CD4-positive, alpha-beta memory T cell (primary cell): ENCODE measurements around the gene ARPP21. TPM values are rescaled to one million over a fixed set of nuclear protein-coding genes. Genes with fewer than 3 reads are reported as not detected.

Experiments used
- CTCF ChIA-PET: fragments of 350-600 bp; sonication (Branson Sonifier 250); formaldehyde crosslinking; loops from one replicate; lab custom pipeline; 2021; ENCODE audit warnings: inconsistent platforms; ENCODE audit not compliant: partially characterized antibody; lab: Charles Lee
- POLR2A ChIA-PET: fragments of 350-600 bp; sonication (Branson Sonifier 250); formaldehyde crosslinking; loops from one replicate; lab custom pipeline; 2021; ENCODE audit not compliant: partially characterized antibody; lab: Charles Lee
- DNase-seq, 5 donors: peaks; one replicate each; pipeline versions ENCODE4 v3.0.0 to v3.0.0-alpha.2; 2020 to 2022; ENCODE audit warnings: mixed read lengths in 1 of 5
- H3K27ac ChIP-seq: one replicate; pipeline ENCODE4 v1.7.0; 2013; ENCODE audit warnings: low read depth, low read length
- H3K27me3 ChIP-seq: 2 replicates; pipeline ENCODE4 v1.7.0; 2013; ENCODE audit warnings: mild to moderate bottlenecking, low read length, moderate library complexity; ENCODE audit not compliant: insufficient read depth
- H3K36me3 ChIP-seq: 2 replicates; pipeline ENCODE4 v1.7.0; 2013; ENCODE audit warnings: mild to moderate bottlenecking, low read length, moderate library complexity; ENCODE audit not compliant: insufficient read depth
- H3K4me1 ChIP-seq: 2 replicates; pipeline ENCODE4 v1.7.0; 2013; ENCODE audit warnings: mild to moderate bottlenecking, low read length, moderate library complexity; ENCODE audit not compliant: insufficient read depth
- H3K4me3 ChIP-seq, 2 donors: one replicate each; pipeline ENCODE4 v1.7.0; 2013; ENCODE audit warnings: low read length in 2 of 2, mild to moderate bottlenecking in 1 of 2
- H3K9me3 ChIP-seq, 2 donors: one replicate each; pipeline ENCODE4 v1.7.0; 2013; ENCODE audit warnings: low read length in 2 of 2, control low read depth in 1 of 2; ENCODE audit not compliant: control insufficient read depth in 1 of 2
- H3K27ac Mint-ChIP-seq, 7 donors: one replicate each; pipeline ENCODE4 v1.8.0; 2020 to 2021; ENCODE audit warnings: mixed read lengths in 7 of 7, mild to moderate bottlenecking in 6 of 7, inconsistent platforms in 3 of 7, moderate library complexity in 3 of 7
- H3K27me3 Mint-ChIP-seq, 2 donors: one replicate each; pipeline ENCODE4 v1.8.0; 2020 to 2021; ENCODE audit warnings: mixed read lengths in 2 of 2
- H3K36me3 Mint-ChIP-seq, 2 donors: one replicate each; pipeline ENCODE4 v1.8.0; 2020 to 2021; ENCODE audit warnings: mixed read lengths in 2 of 2, inconsistent platforms in 1 of 2, mild to moderate bottlenecking in 1 of 2
- H3K4me1 Mint-ChIP-seq, 4 donors: one replicate each; pipeline ENCODE4 v1.8.0; 2020 to 2021; ENCODE audit warnings: mixed read lengths in 4 of 4, mild to moderate bottlenecking in 1 of 4
- H3K4me3 Mint-ChIP-seq, 8 donors: one replicate each; pipeline ENCODE4 v1.8.0; 2020 to 2021; ENCODE audit warnings: mixed read lengths in 8 of 8, mild to moderate bottlenecking in 7 of 8, moderate library complexity in 6 of 8, inconsistent platforms in 3 of 8
- H3K9me3 Mint-ChIP-seq, 8 donors: one replicate each; pipeline ENCODE4 v1.8.0; 2020 to 2021; ENCODE audit warnings: mixed read lengths in 8 of 8, mild to moderate bottlenecking in 5 of 8, inconsistent platforms in 3 of 8, moderate library complexity in 1 of 8
- intact Hi-C: fragments of 100-400 bp; cut with micrococcal nuclease; formaldehyde crosslinking; loops from one replicate; pipeline ENCODE4 v1.15.1; 2023
- polyA plus RNA-seq, 2 donors: library from polyadenylated mRNA; unstranded; fragments of 300-500 nt; fragmentation: Illumina TruSeq; gene quantifications; one replicate each; pipeline ENCODE4 v1.2.3, GENCODE V29; 2021
- total RNA-seq, 2 experiments: library from RNA; stranded (reverse); gene quantifications; one replicate each; pipeline ENCODE4 v1.2.3, GENCODE V29; 2021

Gene ARPP21
- total and polyA plus RNA-seq, 4 experiments from 2014 or later = not detected

DNA sequence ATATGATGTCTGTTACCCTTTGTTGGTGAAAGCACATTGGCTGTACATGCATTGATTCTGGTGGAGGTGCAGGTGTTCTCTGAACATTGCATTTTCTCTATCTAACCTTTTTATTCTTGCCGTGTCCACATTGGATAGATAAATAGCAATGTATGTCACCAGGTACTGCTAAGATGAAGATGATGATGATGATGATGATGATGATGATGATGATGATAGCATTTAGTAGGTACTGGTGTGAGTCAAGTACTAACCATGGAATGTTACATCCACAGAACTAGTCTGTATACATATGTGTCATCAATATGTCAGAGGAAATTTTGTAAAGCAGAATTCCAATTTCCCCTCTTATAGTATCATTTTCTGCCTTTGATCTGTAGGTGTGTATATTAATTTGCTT is 36.3 kb downstream of the ARPP21 start:
- no peaks in the 10 kb centered on the region for H3K4me1 Mint-ChIP-seq
- CTCF ChIA-PET = no interaction called here

DNA sequence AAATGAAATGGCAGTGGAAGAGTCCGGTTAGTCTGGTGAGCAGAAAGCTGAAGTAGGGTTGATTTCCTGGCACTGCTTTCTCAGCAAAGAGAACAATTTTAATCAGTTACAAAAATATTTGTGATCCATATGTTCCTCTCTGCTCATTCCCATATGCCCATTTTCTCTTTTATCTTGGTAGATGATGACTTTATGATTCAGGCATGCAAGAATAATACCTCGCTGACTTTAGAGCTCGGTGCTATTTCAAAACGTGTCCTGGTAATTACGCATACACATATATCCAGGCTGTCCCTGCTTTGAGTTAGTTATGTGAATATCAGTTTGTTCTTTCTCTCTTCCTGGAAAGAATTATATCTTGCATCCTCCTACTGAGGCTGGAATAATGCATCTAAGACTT is 38.5 kb downstream of the ARPP21 start:
- Histone ChIP-seq H3K36me3 (no peaks in the 10 kb centered on the region), H3K9me3 (no peaks in the 10 kb centered on the region), H3K4me1 (no peaks in the 10 kb centered on the region), H3K27me3 (no peaks in the 10 kb centered on the region), H3K27ac (no peak overlapping the region), H3K4me3 (no peak overlapping the region)
- peaks cover 0 to 4% (median 0%) of the 10 kb centered on the region in 8 donors for H3K9me3 Mint-ChIP-seq
- POLR2A ChIA-PET = no interaction called here
- H3K4me3 Mint-ChIP-seq = no peak overlapping the region
- no peak for DNase-seq
- intact Hi-C loops = no loop called here
- no peak overlapping the region for H3K27ac Mint-ChIP-seq
- no peaks in the 10 kb centered on the region for H3K27me3 Mint-ChIP-seq
- no peaks in the 10 kb centered on the region for H3K36me3 Mint-ChIP-seq
- no peaks in the 10 kb centered on the region for H3K4me1 Mint-ChIP-seq
- CTCF ChIA-PET = no interaction called here

More for the DNA sequence above, 36.3 kb downstream of the ARPP21 start:
- DNase-seq = no peak
- H3K4me3 Mint-ChIP-seq = no peak overlapping the region
- H3K27me3 ChIP-seq = no peaks in the 10 kb centered on the region
- H3K27me3 Mint-ChIP-seq = no peaks in the 10 kb centered on the region
- H3K9me3 ChIP-seq = no peaks in the 10 kb centered on the region
- H3K4me3 ChIP-seq = no peak overlapping the region
- no peaks in the 10 kb centered on the region for H3K36me3 Mint-ChIP-seq
- H3K9me3 Mint-ChIP-seq = peaks cover 0 to 4% (median 0%) of the 10 kb centered on the region in 8 donors
- H3K27ac Mint-ChIP-seq = no peak overlapping the region
- H3K27ac ChIP-seq = no peak overlapping the region
- no peaks in the 10 kb centered on the region for H3K4me1 ChIP-seq
- POLR2A ChIA-PET = no interaction called here
- intact Hi-C loops = no loop called here
- no peaks in the 10 kb centered on the region for H3K36me3 ChIP-seq

DNA sequence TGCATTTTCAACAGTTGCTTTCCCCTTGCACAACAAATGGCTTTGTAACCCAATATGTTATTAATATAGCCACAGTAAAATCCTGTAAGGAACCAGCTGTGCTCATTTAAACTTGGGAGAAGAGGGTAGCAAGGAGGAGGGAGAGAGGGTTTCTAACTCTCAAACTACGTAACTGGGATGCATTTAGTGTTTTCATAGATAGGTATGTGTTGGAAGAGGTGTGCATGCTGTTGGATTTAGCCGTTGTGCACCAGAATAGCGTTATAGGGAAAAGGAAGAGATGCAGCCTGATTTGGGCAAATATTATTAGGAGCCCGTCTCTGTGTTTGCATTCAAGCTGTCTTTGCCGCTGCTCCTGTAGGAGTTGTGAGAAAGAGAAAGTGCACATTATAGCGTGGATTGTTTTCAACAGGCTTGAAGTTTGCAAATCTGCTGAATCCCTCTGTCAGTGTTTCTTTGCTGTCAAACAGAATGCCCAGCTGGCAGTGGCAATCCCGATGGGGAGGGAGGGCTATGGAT is 39.4 kb downstream of the ARPP21 start:
- Mint-ChIP-seq H3K4me1 (no peaks in the 10 kb centered on the region), H3K27me3 (no peaks in the 10 kb centered on the region), H3K9me3 (peaks cover 0 to 4% (median 0%) of the 10 kb centered on the region in 8 donors), H3K36me3 (no peaks in the 10 kb centered on the region), H3K27ac (no peak overlapping the region), H3K4me3 (no peak overlapping the region)
- Histone ChIP-seq H3K27me3 (no peaks in the 10 kb centered on the region), H3K9me3 (no peaks in the 10 kb centered on the region), H3K4me3 (no peak overlapping the region), H3K4me1 (no peaks in the 10 kb centered on the region), H3K36me3 (no peaks in the 10 kb centered on the region), H3K27ac (no peak overlapping the region)
- DNase-seq = no peak
- CTCF ChIA-PET = interaction anchor here (0.6 kb wide), 1 partner anchor 188 kb away, joined by 3 read pairs; no protein-coding TSS in a partner anchor
- intact Hi-C loops = no loop called here
- POLR2A ChIA-PET = no interaction called here

DNA sequence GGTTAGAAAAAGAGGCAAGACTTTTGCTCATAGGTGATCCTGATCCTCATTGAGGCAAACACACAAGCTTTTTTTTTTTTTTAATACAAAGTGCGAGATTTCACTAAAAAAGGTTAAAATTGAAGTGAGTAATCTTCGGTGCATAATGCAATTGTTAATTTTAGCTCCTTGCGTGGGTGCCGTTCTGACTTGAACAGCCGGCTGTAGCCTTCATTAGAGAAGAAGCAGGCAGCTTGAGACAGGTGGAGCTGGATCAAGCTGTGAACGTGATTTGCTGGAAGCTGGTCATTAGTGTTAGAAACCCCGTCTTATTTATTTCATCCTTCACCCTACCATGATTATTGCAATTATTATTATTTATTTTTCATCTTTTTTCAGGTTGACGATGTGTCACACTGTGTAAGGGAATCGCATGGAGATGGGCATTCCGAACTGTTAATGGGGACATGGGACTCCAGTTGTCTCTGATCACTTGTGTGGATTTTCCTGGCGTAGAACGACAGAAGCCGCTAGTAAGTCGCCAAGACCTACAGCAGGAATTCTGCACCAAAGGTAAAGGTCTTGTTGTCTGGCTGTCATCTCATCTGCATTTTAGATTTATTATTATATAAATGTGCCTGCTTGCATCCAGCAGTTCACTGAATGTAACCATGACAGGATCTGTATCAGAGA is 40.2 kb downstream of the ARPP21 start:
- H3K27me3 Mint-ChIP-seq = no peaks in the 10 kb centered on the region
- no peaks in the 10 kb centered on the region for H3K4me1 ChIP-seq
- DNase-seq = no peak
- no peaks in the 10 kb centered on the region for H3K4me1 Mint-ChIP-seq
- CTCF ChIA-PET = no interaction called here
- H3K9me3 Mint-ChIP-seq = peaks cover 0 to 4% (median 0%) of the 10 kb centered on the region in 8 donors
- H3K27ac ChIP-seq = no peak overlapping the region
- no peaks in the 10 kb centered on the region for H3K9me3 ChIP-seq
- intact Hi-C loops = no loop called here
- H3K4me3 ChIP-seq = no peak overlapping the region
- POLR2A ChIA-PET = no interaction called here
- no peak overlapping the region for H3K27ac Mint-ChIP-seq
- H3K4me3 Mint-ChIP-seq = no peak overlapping the region
- no peaks in the 10 kb centered on the region for H3K27me3 ChIP-seq
- no peaks in the 10 kb centered on the region for H3K36me3 Mint-ChIP-seq
- H3K36me3 ChIP-seq = no peaks in the 10 kb centered on the region

DNA sequence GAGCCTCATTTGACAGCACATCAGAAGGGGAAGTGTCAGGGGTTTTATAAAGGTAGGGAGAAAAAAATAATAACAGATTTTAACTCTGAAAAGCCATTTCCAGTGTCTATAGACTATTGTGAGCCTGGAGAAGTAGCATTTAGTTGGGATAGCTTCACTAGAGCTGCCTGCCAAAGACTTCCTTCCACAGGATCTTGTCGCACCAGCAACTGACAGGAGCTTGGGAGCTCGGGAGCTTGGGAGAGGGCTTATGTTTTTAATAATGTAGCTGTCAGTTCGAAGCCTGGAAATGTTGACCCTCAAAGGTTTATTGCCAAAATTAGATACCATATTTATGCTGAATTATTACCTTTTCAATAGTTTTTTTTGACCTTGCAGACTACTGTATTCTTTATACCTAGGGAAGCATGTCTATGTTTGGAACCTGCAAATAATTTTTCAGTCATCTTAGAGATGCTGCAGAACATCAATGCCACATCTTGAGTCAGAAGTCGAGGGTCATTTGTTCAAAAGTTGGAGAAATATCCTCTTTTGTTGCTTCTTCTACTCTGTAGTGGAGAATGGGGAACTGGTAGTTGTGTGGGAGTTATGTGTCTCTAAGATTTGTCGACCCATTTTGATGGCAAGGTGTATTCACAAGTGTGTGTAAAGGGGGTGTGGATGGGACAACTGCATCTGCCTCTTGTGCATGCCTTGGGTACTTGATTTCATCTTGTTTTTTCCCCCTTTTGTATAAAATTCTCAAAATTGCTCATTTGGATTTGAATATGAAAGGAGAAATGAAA is 41.7 kb downstream of the ARPP21 start:
- intact Hi-C loops = no loop called here
- no peaks in the 10 kb centered on the region for H3K4me1 ChIP-seq
- POLR2A ChIA-PET = no interaction called here
- H3K27ac ChIP-seq = no peak overlapping the region
- H3K27ac Mint-ChIP-seq = no peak overlapping the region
- no peaks in the 10 kb centered on the region for H3K36me3 ChIP-seq
- no peaks in the 10 kb centered on the region for H3K4me1 Mint-ChIP-seq
- no peak overlapping the region for H3K4me3 Mint-ChIP-seq
- no peaks in the 10 kb centered on the region for H3K27me3 Mint-ChIP-seq
- H3K4me3 ChIP-seq = no peak overlapping the region
- H3K27me3 ChIP-seq = no peaks in the 10 kb centered on the region
- H3K9me3 ChIP-seq = no peaks in the 10 kb centered on the region
- peaks cover 0 to 4% (median 0%) of the 10 kb centered on the region in 8 donors for H3K9me3 Mint-ChIP-seq
- H3K36me3 Mint-ChIP-seq = no peaks in the 10 kb centered on the region
- no peak for DNase-seq
- CTCF ChIA-PET = no interaction called here

DNA sequence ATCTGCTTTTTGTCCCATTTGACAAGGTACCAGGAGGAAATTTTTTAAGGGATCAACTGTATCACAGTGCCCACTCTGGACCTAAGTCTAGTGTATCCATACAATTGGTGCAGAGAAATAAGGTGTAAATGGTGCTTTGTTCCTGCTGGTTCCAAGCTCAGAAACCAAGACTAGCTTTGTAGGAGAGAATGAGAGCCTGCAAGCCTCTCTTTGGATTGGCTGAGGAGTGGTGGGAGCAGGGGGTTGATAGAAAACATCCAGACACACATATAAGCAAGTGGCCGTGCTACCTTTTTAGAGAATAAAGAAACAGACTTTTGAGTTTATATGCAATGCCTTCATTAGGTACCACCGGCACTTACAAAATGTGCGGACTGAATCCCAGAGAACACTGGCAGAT is 45.8 kb downstream of the ARPP21 start:
- no peak overlapping the region for H3K4me3 ChIP-seq
- no peaks in the 10 kb centered on the region for H3K27me3 ChIP-seq
- ChIA-PET POLR2A (no interaction called here), CTCF (no interaction called here)
- no peaks in the 10 kb centered on the region for H3K4me1 Mint-ChIP-seq
- no peaks in the 10 kb centered on the region for H3K9me3 ChIP-seq
- no peak overlapping the region for H3K27ac ChIP-seq
- no peaks in the 10 kb centered on the region for H3K36me3 Mint-ChIP-seq
- H3K27me3 Mint-ChIP-seq = no peaks in the 10 kb centered on the region
- H3K4me3 Mint-ChIP-seq = no peak overlapping the region
- intact Hi-C loops = no loop called here
- H3K4me1 ChIP-seq = no peaks in the 10 kb centered on the region
- no peaks in the 10 kb centered on the region for H3K36me3 ChIP-seq
- no peak for DNase-seq
- no peak overlapping the region for H3K27ac Mint-ChIP-seq
- peaks cover 0 to 4% (median 0%) of the 10 kb centered on the region in 8 donors for H3K9me3 Mint-ChIP-seq

DNA sequence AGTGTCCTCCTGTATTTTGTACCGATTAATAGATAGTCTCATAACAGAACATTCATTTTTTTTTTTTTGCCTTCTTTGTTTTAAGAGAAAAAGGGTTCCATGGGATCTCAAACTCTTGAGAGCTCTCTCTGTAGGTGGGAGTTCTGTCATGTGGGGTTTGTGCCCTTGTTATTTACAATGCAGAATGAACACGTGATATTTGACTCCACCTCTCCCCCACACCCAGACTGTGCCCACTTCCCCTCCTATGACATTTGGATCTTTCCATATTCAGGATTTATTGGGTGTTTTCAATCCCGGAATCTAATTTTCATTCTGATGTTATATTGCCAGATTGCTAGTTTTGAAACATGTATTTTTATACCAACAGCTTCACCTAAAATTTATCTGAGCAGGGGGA is 49.5 kb downstream of the ARPP21 start:
- H3K9me3 Mint-ChIP-seq = peaks cover 0 to 3% (median 0%) of the 10 kb centered on the region in 8 donors
- Histone ChIP-seq H3K4me1 (no peaks in the 10 kb centered on the region), H3K27me3 (no peaks in the 10 kb centered on the region), H3K9me3 (no peaks in the 10 kb centered on the region), H3K27ac (no peak overlapping the region), H3K36me3 (no peaks in the 10 kb centered on the region), H3K4me3 (no peak overlapping the region)
- ChIA-PET POLR2A (no interaction called here), CTCF (no interaction called here)
- no peaks in the 10 kb centered on the region for H3K36me3 Mint-ChIP-seq
- no peaks in the 10 kb centered on the region for H3K27me3 Mint-ChIP-seq
- H3K4me1 Mint-ChIP-seq = no peaks in the 10 kb centered on the region
- H3K4me3 Mint-ChIP-seq = no peak overlapping the region
- intact Hi-C loops = no loop called here
- no peak overlapping the region for H3K27ac Mint-ChIP-seq
- DNase-seq = no peak
